Kidney glomerular epithelial cell (primary cell): ENCODE results near the gene PRSS53.

Source experiments
- DNase-seq: peaks from one replicate; lab custom pipeline; 2025; lab: John Stamatoyannopoulos, UW

Gene PRSS53

GRCh38 chr16:31077592-31078396 is 10.9 kb downstream of the PRSS53 start:
- DNase-seq, result no peak

- DNase-seq, result no peak
These were observed 11.7 kb downstream of the PRSS53 start for GRCh38 chr16:31077024-31077423.

DNA sequence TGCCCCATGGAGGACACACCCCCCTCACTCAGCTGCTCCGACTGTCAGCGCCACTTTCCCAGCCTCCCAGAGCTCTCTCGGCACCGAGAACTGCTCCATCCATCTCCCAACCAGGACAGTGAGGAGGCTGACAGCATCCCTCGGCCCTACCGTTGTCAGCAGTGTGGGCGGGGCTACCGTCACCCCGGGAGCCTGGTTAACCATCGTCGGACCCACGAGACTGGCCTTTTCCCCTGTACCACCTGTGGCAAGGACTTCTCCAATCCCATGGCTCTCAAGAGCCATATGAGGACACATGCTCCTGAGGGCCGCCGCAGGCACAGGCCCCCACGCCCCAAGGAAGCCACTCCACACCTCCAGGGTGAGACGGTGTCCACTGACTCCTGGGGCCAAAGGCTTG is 12.4 kb downstream of the PRSS53 start:
- DNase-seq, result no peak

GRCh38 chr16:31074814-31075183 is 13.9 kb downstream of the PRSS53 start:
- DNase-seq, result no peak

DNA sequence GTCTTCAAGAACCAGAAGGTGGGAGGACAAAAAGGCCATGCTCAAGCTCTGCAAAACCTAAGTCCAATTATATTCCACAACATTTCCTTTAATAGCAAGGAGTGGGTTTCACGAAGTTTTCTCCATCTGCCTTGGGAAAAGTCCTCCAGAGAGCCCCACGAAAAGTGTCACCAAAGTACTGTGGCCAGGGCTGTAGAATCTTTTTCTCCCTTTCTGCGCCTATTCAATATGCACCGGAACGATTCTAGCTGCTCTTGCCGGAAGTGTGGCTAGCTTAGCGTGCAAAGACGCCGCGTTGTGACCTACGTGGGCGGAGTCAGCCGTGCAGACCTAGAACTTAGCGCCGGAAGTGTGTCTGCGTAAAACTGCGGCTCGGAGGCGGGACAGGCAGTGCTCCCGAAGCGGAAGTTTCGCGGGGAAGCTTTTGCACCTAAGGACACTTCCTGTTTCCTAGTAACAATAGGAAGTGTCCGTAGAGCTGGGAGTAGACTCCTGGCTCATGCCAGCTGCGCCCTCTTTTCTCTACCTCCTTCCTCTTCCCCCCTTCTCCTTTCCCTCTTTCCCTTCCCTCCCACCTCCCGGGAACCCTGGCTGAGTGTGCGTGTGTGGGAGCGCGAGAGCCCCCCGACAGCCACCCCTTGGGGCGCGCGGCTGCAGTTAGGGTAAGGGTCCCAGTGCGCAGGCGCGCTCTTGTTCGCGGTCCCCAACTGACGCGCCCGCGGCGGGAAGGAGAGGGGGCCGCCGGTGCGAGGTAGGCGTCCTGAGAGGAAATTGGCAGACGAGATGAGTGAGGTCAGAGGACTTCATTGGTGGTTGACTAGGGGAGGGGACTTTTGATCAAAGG is 14.6 kb downstream of the PRSS53 start, which contains the start of the genes ZNF646 and ZNF668:
ZNF646 (plus strand) TSS at position 453 of the 844 bp plus-strand sequence. CDS start 1,903 bp downstream, outside the sequence.
ZNF668 (minus strand) TSS at position 271 of the 844 bp plus-strand sequence. CDS start 9,781 bp downstream, outside the sequence.
- DNase-seq, result peak; percentile 97

GRCh38 chr16:31073142-31073969 is 15.4 kb downstream of the PRSS53 start:
- peak; percentile 77 for DNase-seq

GRCh38 chr16:31072540-31073141 is 16.1 kb downstream of the PRSS53 start:
- peak; percentile 38 for DNase-seq

DNA sequence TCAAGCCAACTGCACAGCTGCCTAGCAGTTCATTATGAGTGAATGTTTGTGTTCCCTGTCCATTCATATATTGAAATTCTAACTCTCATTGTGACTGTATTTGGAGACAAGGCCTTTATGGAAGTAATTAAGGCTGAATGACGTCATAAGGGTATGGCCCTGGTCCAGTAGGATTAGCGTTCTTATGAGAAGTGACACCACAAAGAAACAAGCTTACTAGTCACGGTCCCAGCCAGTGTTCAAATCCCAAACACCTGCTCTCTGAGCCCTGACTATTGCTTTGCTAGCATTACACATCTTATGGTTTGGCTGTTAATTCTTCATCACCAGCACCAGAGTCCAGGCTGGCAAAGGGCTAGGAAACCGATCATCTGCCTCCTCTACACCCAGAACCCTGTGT is 16.9 kb downstream of the PRSS53 start:
- DNase-seq, result peak; percentile 4

DNA sequence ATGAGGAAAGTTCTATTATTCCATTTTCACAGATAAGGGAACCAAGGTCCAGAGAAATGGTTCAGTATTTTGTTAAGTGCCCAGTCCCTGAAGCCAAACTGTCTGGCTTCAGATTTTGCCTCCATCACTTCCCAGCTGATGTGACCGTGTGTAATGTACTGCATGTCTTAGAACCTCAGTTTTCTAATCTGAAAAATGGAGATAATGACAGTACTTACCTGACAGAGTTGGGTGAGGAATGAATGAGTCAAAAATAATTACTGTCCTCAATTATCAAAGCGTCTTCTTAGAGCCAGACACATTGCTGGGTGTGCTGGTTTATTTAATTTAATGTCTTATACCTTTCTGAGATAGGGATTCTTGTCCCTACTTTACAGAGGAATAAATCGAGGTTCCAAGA is 21.4 kb downstream of the PRSS53 start:
- DNase-seq, result no peak

DNA sequence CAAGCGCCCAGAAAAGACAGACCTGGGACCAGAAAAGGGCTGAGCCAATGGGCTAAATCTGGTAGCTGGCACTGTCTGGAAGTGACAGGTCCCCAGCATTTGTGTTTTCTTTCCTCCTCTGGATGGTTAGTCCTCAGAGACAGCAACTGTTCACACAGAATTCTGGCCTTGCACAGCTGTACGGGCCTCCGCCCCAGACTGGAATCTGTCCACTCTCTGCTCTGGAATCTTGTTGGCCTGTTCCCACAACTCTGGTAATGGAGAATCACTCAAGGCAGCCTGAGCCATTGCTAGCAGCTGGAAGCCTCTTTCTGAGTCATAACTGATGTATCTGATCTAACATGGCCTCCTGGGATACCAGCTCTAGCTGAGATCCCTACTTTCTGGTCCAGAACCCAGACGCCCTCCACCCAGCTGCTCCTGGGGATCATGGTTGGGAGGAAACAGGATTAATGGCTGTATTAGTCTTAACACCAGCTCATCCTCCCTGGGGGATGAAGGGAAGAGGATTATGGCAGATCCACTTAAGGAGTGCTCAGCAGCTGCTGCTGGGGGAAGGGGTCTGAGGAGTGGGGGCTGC is 23.8 kb downstream of the PRSS53 start:
- DNase-seq, result peak; percentile 35

- DNase-seq, result no peak
These were observed 24.7 kb downstream of the PRSS53 start for GRCh38 chr16:31063843-31064611.

GRCh38 chr16:31063495-31063842 is 25.3 kb downstream of the PRSS53 start:
- DNase-seq, result no peak

GRCh38 chr16:31061813-31062440 is 26.8 kb downstream of the PRSS53 start:
- DNase-seq, result no peak

- no peak for DNase-seq
These were observed 27.5 kb downstream of the PRSS53 start for GRCh38 chr16:31061126-31061812.

DNA sequence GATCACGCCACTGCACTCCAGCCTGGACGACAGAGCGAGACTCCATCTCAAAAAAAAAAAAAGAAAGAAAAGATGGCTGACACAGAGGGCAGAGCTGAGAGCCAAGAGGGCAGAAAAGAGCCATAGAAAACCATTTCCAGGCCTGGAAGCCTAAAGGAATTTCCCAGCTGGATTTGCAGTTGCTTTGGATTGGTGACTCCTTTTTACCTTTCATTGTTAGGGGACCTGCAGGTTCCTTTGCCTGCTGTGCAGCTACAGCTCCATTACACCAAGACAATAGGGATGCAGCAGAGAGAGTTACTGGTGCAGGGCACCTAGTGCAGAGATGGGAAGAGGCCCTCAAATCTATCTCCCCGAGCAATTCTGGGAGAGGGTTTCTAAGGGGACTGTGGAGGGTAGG is 33.1 kb downstream of the PRSS53 start:
- no peak for DNase-seq

- peak; percentile 92 for DNase-seq
These were observed 36.6 kb downstream of the PRSS53 start for GRCh38 chr16:31052114-31052513.

- no peak for DNase-seq
These were observed 38.3 kb downstream of the PRSS53 start for GRCh38 chr16:31050280-31051030.

DNA sequence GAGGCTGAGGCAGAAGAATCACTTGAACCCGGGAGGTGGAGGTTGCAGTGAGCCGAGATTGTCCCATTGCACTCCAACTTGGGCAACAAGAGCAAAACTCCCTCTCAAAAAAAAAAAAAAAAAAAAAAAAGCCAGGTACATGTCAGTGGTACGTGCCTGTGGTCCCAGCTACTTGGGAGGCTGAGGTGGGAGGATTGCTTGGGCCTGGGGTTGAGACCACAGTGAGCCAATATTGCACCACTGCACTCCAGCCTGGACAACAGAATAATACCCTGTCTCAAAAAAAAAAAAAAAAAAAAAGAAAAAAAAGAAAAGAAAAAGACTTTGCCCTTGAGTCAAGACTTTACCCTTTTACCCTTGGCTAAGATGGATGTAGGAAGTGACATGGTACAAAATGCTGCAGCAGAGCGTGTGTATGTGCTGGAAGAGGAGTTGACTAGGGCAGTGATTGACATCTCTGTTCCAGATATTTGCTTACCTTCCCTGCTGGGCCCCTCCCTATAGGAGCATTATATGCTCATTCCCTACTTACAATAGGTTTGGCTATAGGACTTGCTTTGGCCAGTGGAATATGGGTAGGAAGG is 44.8 kb downstream of the PRSS53 start:
- no peak for DNase-seq
